ENCODE results near the gene LTN1.

The LTN1 gene

DNA sequence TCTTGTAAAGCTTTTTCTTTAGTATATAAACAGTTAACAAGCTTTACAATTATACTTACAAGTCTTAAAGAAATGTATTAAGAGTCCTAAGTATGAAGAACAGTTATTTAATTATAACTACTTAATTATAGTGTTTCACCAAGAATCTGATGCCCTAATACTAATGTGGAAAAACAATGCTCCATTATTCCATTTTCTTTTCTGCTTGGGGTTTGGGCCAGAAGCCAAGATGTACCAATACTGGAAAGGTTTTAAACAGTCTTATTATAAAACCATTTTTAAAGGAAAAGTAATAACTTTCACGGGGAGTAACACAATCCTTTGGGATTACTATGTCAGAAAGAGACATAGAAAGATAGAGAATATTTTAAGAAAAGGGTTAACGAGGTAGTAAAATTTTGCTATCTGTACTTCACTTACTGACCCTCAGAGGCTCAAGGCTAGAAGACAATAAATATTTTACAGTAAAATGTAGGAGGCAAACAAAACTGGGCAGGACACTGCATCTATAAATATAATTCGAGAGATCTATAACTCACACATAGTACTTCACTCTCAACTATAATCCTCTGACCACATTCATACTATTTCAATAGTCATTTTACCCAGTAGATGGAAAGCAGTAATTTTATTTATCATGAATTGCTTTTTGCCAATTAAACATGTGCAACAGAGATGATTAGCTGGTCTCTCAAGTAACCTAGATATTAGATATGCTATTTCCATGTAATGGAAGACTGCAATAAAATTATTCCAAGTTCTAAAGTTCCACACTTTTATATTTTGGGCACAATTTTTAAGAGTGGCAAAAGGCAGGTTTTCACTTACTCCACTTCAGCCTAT lies 63.9 kb downstream of the LTN1 start:
- DNase-seq (ENCODE audit: low read depth) = no peak

DNA sequence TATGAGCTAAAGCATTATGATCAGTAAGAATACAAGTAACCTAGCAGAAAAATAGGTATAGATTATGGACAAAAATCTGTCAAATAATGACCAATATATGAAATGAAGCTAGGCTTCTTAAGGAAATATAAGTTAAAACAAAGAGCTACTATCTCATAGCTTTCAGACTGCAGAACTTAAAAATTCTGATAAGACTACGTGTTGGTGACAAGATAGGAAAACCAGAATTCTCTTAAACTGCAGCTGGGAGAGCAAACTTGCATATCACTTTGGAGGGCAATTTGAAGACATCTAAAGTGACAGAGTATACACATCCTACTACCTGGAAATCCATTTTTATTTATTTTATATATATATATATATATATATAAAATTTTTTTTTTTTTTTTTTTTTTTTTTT lies 65.5 kb downstream of the LTN1 start:
- no peak for DNase-seq (ENCODE audit: low read depth)

DNA sequence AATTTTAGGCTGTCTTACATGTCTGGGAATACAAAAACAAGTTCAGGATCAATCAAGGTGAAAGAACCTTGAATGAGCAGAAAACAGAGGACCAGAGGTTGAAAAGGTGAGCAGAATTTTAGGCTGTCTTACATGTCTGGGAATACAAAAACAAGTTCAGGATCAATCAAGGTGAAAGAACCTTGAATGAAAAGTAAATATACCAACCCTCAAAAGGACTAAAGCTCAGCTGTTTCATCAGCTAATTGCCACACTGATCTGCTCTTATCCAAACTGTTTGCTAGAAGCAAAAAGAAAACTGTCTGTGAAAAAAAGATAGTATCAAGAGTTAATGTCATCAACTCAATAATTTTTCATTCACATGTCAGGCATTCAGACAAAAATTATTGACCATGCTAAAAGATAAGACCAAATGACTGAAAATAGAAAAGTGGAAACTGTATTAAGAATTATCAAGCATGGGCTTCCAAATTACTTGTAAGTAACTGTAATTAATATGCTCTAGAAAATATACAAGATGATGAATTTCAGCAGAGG lies 69.2 kb downstream of the LTN1 start:
- no peak for DNase-seq (ENCODE audit: low read depth)

DNA sequence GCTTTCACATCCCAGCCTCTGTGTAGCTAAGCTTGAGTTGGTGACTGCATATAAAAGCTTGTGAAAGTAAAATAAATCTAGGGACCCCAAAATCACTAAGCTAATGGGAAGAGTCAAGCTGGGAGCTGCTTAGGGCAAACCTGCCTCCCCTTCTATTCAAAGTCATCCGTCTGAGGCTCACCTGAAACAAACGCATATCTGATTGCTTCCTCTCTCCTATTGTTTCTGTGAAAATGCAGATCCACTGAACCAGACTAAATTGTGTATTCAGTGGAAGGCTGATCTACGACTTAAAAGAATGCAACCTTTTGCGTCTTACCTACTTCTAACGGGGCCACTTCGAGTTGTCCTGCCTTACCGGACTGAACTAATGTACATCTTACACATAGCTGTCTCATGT lies 70.3 kb downstream of the LTN1 start:
- no peak for DNase-seq (ENCODE audit: low read depth)

DNA sequence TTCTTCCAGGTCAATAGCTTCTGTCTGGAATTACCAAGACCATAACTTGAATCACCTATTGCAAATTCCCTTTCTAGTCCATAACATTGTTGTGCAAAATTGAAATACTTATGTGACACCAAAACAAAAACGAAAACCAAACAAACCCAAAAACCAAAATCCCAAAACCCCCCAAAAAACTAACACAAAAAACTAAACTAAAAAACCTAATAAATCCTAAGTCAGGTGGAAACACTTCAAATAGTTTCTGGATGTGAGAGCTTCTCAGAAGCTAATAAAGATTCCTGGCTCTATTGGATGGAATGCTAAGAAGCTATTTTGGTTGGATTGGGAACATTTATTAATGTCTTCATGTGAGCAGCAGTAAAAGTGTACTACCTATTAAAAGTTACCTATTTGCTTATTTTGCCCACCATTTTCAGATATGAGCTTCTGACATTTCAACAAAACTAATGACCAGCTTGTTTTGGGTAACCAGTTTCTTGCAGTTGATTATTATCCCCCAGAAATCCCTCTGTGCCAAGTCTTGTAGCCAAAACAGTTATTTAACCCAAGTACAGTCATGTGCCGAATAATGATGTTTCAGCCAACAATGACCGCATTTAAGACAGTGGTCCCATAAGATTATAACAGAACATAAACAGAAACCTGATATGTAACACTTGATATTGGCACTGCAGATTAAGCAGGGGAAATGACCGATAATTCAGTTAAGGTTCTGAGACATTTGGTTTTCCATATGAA lies 76.4 kb downstream of the LTN1 start:
- no peak for DNase-seq (ENCODE audit: low read depth)

DNA sequence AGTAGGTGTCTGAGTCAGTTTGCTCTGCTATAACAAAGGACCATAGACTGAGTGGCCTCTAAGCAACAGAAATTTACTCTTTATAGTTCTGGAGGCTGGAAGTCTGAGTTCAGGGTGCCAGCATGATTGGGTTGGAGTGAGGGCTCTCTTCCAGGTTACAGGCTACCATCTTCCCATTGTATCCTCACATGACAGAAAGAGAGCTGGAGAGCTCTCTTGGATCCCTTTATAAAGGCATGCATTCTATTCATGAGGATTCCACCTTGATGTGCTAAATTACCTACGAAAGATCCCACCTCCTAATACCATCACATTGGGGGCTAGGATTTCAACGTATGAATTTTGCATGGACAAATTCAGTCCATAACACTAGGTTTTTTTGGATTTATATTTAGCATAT lies 79.6 kb downstream of the LTN1 start:
- DNase-seq (ENCODE audit: low read depth) = no peak

DNA sequence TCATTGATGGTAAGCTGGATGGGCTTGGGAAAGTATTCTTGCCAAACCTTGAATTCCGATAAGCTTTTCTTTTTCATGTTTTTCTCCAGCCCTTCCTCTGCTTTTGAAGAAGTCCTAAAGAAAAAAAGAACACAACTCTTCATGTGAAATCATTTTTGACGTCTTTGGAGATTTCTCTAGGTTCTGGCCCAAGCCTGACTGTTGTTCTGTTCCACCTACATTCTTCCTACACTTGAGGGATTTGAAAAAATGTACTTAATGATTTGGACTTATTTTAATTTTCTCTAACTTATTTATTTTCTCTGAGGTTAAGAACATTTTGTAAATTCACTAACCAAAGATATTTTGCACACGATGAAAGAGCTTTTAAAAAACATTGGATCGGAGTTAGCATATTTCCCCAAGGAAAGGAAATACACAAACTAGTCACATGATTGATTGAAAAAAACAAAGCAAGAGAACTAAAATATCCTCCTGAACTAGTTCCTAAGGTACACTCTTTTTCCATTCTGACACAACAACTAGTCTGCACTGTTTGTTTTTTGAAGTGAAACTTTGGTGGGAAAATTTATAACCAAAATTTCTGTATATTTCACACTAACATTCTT lies 82.3 kb downstream of the LTN1 start:
- DNase-seq (ENCODE audit: low read depth) = no peak

DNA sequence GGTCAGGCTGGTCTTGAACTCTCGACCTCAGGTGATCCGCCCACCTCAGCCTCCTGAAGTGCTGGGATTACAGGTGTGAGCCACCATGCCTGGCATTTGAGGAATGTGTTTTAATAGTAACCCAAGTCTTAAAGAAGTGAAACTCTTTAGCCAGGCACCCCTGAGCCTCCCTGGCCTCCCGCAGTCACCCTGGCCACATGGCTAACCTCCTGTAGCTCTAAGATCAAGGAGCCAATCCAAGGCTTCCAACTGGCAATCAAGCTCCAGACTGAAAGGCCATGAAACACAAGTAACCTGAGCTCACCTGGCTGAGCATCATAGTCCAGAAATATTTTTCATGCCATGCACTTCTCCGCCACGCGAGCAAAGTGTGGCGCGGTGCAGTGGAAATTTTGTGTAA lies 84.3 kb downstream of the LTN1 start:
- DNase-seq (ENCODE audit: low read depth) = no peak

DNA sequence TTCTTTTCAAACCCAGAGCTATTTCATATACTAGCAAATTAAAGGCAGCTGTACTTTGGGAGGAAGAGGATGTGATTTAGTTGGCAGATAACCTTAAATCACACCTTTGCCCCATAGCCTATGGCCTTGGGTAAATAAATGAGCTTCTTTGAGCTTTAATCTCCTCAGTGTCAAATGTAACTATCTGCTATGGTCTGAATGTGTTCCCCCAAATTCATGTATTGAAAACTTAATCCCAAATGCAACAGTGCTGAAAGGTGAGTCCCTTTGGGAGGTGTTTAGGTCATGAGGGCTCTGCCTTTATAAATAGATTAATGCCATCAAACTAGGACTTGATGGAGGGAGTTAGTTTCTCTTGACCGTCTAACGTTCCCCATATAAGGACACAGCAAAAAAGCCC lies 85.8 kb downstream of the LTN1 start:
- no peak for DNase-seq (ENCODE audit: low read depth)

DNA sequence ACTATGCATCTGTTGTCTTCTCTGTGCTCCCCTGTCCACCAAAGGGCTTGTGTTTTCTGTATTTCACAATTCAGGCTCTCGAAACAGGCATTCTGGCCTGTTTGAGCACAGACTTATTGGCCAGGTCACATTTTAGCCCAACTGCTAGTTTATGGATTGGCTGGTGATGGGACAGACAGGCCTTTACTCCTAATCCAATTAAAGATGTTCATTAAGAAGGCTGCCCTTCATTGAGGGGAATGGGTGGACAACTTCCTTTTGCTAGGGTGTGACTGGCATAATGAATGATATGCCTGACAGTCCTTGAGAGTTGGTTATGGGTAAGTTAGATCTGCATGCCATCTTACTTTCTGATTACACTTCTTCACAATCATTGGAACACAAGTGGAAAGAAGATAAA lies 86.4 kb downstream of the LTN1 start:
- DNase-seq (ENCODE audit: low read depth) = no peak

DNA sequence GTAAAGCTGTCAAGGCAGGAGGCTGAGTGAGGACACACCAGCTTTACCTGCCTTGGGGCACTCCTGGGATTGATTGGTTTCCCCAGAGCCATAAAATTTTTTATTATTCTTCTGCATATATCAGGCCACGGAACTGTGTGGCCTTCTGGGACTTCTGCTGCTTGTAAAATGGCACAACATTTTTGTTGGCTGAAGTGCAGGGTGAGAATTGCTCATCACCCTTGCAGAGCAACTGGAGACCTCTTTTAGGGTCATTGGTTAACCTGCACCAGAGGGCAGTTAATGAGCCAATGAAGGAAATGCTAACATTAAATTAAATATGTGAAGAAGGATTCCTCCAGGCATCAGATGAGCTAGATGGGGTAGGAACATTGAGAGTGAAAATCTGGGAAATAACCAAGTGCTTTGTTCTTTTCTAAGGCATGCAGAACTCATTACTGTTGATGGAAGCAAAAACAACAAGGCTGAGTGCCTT lies 87.7 kb downstream of the LTN1 start:
- DNase-seq (ENCODE audit: low read depth) = no peak

DNA sequence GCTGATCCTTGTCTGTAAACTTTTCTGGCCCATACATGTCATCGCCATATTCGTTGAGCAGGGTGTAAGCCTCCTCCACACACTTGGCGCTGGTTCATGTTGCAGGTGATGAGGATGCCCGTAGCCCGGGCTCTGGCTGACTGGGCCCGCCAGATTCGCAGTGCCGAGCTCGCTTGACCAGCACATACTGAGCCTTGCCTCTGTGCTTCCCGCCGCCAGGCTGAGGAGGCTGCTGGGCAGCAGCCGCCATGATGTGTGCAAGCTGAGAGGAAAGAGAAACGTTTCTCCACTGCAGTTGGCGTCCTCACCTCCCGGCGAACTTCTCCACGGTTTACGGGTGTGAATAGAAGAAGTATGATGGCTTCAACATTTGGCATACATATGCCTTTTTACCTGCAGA lies 89.2 kb downstream of the LTN1 start:
- DNase-seq (ENCODE audit: low read depth) = no peak

DNA sequence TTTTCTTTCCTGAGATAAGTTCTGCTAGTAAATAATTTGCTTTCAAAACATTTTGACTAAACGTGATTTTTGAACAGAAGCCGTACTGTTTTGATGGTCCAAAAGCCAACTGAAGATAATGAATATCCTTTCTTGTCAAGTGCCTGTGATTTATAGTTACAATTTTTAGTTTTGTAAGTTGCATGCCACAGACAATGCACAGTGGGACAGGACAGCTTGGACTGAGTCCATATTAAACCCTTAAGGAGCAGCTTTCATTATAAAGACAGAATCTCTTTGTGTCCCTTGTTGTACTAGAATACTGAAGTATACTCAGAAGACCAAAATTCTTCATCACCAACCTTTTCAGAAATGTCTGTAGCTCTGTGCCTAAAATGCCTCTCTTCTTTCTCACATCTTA lies 92.2 kb downstream of the LTN1 start:
- no peak for DNase-seq (ENCODE audit: low read depth)

DNA sequence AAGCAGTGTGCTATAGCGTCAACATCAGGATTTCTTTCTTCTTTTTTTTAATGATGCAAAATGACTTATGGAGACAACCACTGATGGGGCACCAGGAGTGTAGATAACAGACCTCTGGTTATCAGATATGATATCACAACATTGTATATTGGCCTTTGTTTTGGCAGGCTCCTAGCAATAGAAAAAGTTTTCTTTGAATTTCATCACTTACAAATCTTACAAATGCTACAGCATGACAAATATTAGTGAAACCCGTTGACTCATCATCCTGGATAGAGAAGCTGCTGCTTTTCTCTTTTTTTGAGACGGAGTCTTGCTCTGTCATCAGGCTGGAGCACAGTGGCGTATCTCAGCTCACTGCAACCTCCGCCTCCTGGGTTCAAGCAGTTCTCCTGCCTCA lies 92.9 kb downstream of the LTN1 start:
- no peak for DNase-seq (ENCODE audit: low read depth)

DNA sequence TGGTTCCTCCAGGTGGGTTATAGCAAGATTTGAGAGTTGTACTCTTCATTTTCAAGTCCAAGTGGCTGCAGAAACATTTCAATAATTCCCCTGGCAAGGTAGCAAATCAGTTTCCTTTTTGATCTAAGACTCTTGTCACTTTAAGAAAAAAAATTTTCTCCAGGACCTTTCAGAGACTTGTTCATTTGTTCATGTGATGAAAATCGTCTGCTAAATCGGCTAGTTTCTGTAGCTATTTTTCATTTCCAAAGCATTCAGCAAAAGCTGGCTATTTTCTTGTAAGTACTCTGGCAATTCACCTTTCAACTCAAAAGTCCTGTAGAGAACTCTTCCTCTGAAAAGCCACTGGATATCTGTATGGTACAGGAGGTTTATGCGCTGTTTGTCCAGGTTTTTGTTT lies 93.5 kb downstream of the LTN1 start:
- no peak for DNase-seq (ENCODE audit: low read depth)

DNA sequence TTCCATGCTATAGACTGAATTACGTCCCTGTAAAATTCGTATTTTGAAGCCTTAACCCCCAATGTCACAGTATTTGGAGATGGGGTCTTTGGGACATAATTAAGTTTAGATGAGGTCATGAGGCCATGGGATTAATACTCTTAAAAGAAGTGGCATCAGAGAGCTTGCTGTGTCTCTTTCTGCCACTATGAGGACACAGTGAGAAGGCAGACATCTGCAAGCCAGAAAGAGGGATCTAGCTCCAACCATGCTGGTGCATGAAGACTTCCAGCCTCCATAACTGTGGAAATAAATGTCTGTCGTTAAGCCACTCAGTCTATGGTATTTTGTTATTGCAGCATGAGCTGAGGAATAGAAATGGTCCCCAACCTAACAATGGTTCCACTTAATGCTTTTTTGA lies 99.0 kb downstream of the LTN1 start:
- no peak for DNase-seq (ENCODE audit: low read depth)

DNA sequence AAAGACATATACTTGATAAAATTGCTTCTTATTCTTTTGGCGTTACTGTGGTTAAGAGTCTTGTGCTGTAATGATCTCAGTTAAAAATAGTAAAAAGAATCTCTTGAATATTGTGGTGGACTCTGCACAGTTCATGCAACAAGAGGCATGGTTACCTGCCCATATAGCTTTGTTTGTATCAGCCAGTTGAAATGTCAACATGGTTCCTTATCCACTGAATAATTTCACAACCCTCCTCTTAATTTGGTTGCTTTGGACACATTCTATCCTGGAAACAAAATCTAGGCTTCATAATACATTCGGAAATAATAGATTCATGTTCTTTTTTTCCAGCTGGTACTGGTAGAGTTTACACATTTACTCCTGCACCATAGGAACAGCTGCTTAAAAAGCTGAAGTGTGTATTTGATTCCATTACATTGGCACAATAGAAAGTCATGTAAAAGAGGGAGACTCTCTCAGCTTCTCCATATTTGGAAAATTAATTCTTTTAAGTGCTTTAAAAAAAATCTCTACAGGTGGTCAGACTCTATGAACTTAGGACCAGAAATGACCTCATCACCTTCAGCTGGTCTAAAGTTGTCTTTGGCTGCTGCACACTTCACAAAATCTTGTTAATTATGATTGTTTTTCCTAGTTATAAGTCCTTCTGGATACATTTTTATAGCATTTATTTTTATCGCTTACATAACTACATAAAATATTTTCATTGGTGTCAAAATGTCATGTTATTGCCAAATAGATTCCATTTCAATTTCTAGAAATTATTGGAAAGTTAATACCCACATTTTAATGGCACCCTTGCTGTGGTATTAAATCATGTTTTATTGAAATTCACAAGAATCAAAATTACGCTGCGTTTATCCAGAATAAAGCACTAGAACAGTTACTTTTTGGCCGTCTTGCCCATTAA lies 100.2 kb downstream of the LTN1 start:
- no peak for DNase-seq (ENCODE audit: low read depth)

DNA sequence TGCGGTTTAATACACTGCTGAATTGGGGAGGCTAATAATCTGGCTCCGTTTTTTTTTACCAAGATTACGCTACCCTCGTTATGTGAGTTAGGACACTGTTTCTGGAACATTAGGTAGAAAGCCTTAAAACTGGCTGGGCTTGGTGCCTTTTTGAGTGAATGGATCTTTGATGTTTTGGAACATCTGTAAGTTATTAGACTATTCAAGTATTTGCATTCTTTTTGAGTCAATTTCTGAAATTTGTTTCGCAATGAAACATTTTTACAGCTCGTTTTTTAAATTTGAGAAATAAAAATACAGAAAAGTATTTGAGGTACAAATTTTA lies 106.9 kb downstream of the LTN1 start:
- DNase-seq (ENCODE audit: low read depth) = no peak

DNA sequence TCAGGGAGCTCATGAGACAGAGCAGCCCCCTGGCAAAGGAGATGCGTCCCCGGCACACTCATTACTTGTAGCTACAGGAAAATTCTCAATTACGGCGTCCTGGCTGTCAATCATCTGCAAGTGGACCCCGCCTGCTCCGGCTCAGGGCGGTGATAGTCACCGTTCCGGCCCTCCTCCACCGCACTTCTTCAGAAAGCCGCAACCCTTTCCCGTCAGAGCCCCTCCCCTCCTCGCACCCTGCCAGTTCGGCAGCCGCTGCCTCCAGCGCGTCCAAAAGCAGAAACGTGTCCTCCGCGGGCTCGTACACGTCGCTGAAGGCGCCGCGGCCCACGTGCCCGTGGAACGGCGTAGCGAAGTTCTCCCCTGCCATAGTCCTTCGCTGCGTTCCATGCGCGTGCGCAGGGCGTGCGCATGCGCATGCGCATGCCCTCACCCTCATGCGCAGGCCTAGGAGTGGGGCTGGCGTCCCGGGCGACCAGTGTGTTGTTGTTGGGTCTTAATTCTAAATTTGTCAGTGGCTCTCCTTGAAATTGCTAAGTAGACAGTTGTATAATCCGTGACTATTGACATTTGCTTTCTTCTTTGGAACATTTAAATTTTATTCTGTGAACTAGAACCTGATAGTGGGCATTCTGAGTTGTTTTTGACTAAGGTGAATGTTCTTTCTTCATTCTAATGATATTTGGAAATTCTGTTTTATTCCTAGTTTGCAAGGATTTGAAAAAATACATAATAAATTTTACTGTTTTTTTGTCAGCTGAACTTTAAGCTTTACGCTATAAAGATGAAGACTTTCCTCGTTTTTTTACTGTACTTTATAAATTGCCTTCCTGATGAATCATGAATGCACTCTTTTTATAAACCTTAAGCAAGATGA lies 107.5 kb downstream of the LTN1 start:
- peak; percentile 80 for DNase-seq (ENCODE audit: low read depth)

DNA sequence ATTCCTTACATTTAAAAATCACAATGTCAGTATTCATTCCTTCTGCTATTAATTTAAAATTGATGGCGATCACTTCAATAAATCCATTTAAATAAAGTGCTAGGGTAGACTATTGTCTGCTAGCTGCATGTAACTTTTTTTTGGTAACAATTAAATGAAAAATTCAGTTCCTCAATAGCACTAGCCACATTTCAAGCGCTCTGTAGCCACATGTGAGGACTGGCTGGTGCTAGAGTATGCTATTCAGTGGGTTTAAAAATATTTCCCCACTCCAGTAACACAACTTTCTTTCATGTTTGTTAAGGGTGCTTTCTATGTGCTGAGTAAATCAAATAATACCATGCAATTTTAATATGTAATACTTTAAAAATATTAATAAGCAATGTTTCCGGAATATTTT lies 108.2 kb downstream of the LTN1 start:
- no peak for DNase-seq (ENCODE audit: low read depth)

DNA sequence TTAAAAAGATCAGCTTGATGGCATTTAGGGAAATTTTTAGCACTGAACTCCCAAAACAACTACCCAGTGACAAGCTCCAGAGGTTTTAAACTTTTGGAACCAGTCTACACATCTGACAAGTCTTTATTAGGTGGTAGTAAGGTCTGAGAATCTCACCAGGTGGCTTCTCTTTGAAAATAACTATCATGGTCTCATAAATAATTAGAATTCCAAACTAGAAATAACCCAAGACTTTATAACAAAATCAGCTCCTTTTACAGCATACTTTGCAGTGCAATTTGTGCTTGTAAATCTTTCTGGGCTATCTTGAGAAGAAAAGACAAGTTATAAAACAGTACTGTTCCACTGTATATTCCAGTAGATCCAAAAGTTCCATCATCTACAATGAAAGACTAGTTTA lies 108.7 kb downstream of the LTN1 start:
- no peak for DNase-seq (ENCODE audit: low read depth)

All from T follicular helper cell (primary cell).